Measurements from ENCODE around the gene PCSK6. TPM values are rescaled to one million over a fixed set of nuclear protein-coding genes. Genes with fewer than 3 reads are reported as not detected.

PCSK6 gene
- total RNA-seq, 1 donor from 2014 or later: 1.3 TPM

GRCh38 chr15:101388046-101388445 is 101.5 kb downstream of the PCSK6 start:
- H3K4me3 Mint-ChIP-seq (ENCODE audit: unreplicated experiment): no peak overlapping the region
- Histone ChIP-seq H3K27me3 (ENCODE audit: insufficient read depth, low read length) (no peaks in the 10 kb centered on the region), H3K9ac (ENCODE audit: low read length) (no peak overlapping the region), H3K4me3 (ENCODE audit: insufficient read depth, low read depth, low read length) (no peak overlapping the region), H2AFZ (ENCODE audit: low read depth, low read length) (no peak overlapping the region), H3K9me3 (ENCODE audit: insufficient read depth, low read depth, low read length) (no peaks in the 10 kb centered on the region), H3K4me2 (ENCODE audit: low read length) (no peak overlapping the region), H3K36me3 (ENCODE audit: insufficient read depth, low read length) (no peaks in the 10 kb centered on the region), H4K20me1 (ENCODE audit: insufficient read depth, low read length) (no peaks in the 10 kb centered on the region), H3K79me2 (ENCODE audit: insufficient read depth, low read length) (no peaks in the 10 kb centered on the region), H3K4me1 (ENCODE audit: insufficient read depth, low read length) (no peaks in the 10 kb centered on the region), H3K27ac (ENCODE audit: low read depth, low read length) (no peak overlapping the region)
- H3K9me3 Mint-ChIP-seq (ENCODE audit: unreplicated experiment): no peaks in the 10 kb centered on the region
- FAIRE-seq: no peak
- H3K27ac Mint-ChIP-seq (ENCODE audit: unreplicated experiment): no peak overlapping the region
- H3K4me1 Mint-ChIP-seq (ENCODE audit: low read depth, unreplicated experiment): no peaks in the 10 kb centered on the region
- no peak for DNase-seq (ENCODE audit: low read depth)
- H3K27me3 Mint-ChIP-seq (ENCODE audit: low read depth, unreplicated experiment): peaks cover 26% of the 10 kb centered on the region
- TF ChIP-seq CTCF (IDR thresholded peaks at IDR 0.05; ENCODE audit: insufficient read depth, low read depth, low read length): no peak
- no peak for TF ChIP-seq EZH2 (IDR thresholded peaks at IDR 0.05; ENCODE audit: insufficient read depth, low read length)
- H3K36me3 Mint-ChIP-seq (ENCODE audit: low read depth, unreplicated experiment): no peaks in the 10 kb centered on the region

- H3K27ac Mint-ChIP-seq (ENCODE audit: unreplicated experiment): no peak overlapping the region
- no peaks in the 10 kb centered on the region for H3K4me1 Mint-ChIP-seq (ENCODE audit: low read depth, unreplicated experiment)
- TF ChIP-seq CTCF (IDR thresholded peaks at IDR 0.05; ENCODE audit: insufficient read depth, low read depth, low read length): no peak
- TF ChIP-seq EZH2 (IDR thresholded peaks at IDR 0.05; ENCODE audit: insufficient read depth, low read length): no peak
- FAIRE-seq (no peak), DNase-seq (ENCODE audit: low read depth) (no peak)
- no peak overlapping the region for H3K9ac ChIP-seq (ENCODE audit: low read length)
- H3K27me3 ChIP-seq (ENCODE audit: insufficient read depth, low read length): no peaks in the 10 kb centered on the region
- H4K20me1 ChIP-seq (ENCODE audit: insufficient read depth, low read length): no peaks in the 10 kb centered on the region
- H3K4me3 ChIP-seq (ENCODE audit: insufficient read depth, low read depth, low read length): no peak overlapping the region
- H3K27ac ChIP-seq (ENCODE audit: low read depth, low read length): no peak overlapping the region
- H3K4me1 ChIP-seq (ENCODE audit: insufficient read depth, low read length): no peaks in the 10 kb centered on the region
- no peak overlapping the region for H3K4me3 Mint-ChIP-seq (ENCODE audit: unreplicated experiment)
- H3K36me3 Mint-ChIP-seq (ENCODE audit: low read depth, unreplicated experiment): no peaks in the 10 kb centered on the region
- no peak overlapping the region for H2AFZ ChIP-seq (ENCODE audit: low read depth, low read length)
- no peaks in the 10 kb centered on the region for H3K79me2 ChIP-seq (ENCODE audit: insufficient read depth, low read length)
- no peak overlapping the region for H3K4me2 ChIP-seq (ENCODE audit: low read length)
- no peaks in the 10 kb centered on the region for H3K36me3 ChIP-seq (ENCODE audit: insufficient read depth, low read length)
- peaks cover 21% of the 10 kb centered on the region for H3K27me3 Mint-ChIP-seq (ENCODE audit: low read depth, unreplicated experiment)
- H3K9me3 Mint-ChIP-seq (ENCODE audit: unreplicated experiment): no peaks in the 10 kb centered on the region
- no peaks in the 10 kb centered on the region for H3K9me3 ChIP-seq (ENCODE audit: insufficient read depth, low read depth, low read length)
These were observed 101.9 kb downstream of the PCSK6 start for GRCh38 chr15:101387574-101387973.

GRCh38 chr15:101386967-101387366 is 102.5 kb downstream of the PCSK6 start:
- Mint-ChIP-seq H3K4me3 (ENCODE audit: unreplicated experiment) (no peak overlapping the region), H3K27ac (ENCODE audit: unreplicated experiment) (no peak overlapping the region), H3K27me3 (ENCODE audit: low read depth, unreplicated experiment) (peaks cover 20% of the 10 kb centered on the region), H3K36me3 (ENCODE audit: low read depth, unreplicated experiment) (no peaks in the 10 kb centered on the region), H3K9me3 (ENCODE audit: unreplicated experiment) (no peaks in the 10 kb centered on the region), H3K4me1 (ENCODE audit: low read depth, unreplicated experiment) (no peaks in the 10 kb centered on the region)
- no peaks in the 10 kb centered on the region for H3K9me3 ChIP-seq (ENCODE audit: insufficient read depth, low read depth, low read length)
- H3K27ac ChIP-seq (ENCODE audit: low read depth, low read length): no peak overlapping the region
- H3K27me3 ChIP-seq (ENCODE audit: insufficient read depth, low read length): no peaks in the 10 kb centered on the region
- H3K4me3 ChIP-seq (ENCODE audit: insufficient read depth, low read depth, low read length): no peak overlapping the region
- H3K4me2 ChIP-seq (ENCODE audit: low read length): no peak overlapping the region
- no peak for TF ChIP-seq CTCF (IDR thresholded peaks at IDR 0.05; ENCODE audit: insufficient read depth, low read depth, low read length)
- TF ChIP-seq EZH2 (IDR thresholded peaks at IDR 0.05; ENCODE audit: insufficient read depth, low read length): no peak
- H3K9ac ChIP-seq (ENCODE audit: low read length): no peak overlapping the region
- FAIRE-seq: no peak
- H3K79me2 ChIP-seq (ENCODE audit: insufficient read depth, low read length): no peaks in the 10 kb centered on the region
- no peaks in the 10 kb centered on the region for H3K4me1 ChIP-seq (ENCODE audit: insufficient read depth, low read length)
- no peak for DNase-seq (ENCODE audit: low read depth)
- no peak overlapping the region for H2AFZ ChIP-seq (ENCODE audit: low read depth, low read length)
- no peaks in the 10 kb centered on the region for H3K36me3 ChIP-seq (ENCODE audit: insufficient read depth, low read length)
- H4K20me1 ChIP-seq (ENCODE audit: insufficient read depth, low read length): no peaks in the 10 kb centered on the region
